GM20431 (cell line): ENCODE measurements around the gene SPC24.

Experiments
- in situ Hi-C: fragments of 300-500 bp; cut with MseI, MboI; formaldehyde crosslinking; loops from one replicate; pipeline ENCODE4 v1.15.0; 2020; ENCODE audit warnings: low sequenced_read_pairs; ENCODE audit not compliant: unreplicated experiment

Gene SPC24

GRCh38 chr19:11155373-11156120 lies at the start of gene SPC24:
SPC24 (minus strand) TSS chr19:11155782; CDS start chr19:11155776, 6 bp downstream.
- in situ Hi-C loops, result no loop called here

- in situ Hi-C loops, result no loop called here
Measured at GRCh38 chr19:11204943-11205349, 49.4 kb upstream of the SPC24 start.

DNA sequence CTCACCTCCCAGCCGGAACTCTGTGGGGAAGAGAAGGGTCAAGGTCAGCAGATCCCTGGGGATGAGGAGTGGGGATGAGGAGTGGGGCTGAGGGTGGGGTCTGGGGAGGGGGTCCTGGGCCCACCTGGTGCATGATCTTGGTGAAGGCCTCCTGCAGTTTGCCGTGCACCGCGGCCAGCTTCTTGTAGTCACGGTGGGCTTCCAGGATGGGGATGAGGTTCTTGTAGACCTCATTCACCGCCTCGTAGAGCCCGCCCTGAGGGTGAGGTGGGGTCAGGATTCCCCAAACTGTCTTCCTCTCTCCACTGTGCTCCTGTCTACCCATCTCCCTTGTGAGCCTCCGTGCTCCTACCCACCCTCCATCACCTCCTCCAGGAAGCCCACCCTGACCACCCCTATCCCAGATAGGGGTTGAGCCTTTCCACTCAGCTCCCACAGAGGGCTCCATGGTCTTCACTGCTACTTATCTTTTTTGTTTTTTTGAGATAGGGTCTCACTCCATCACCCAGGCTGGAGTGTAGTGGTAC lies 48.6 kb upstream of the SPC24 start:
- in situ Hi-C loops, result no loop called here

DNA sequence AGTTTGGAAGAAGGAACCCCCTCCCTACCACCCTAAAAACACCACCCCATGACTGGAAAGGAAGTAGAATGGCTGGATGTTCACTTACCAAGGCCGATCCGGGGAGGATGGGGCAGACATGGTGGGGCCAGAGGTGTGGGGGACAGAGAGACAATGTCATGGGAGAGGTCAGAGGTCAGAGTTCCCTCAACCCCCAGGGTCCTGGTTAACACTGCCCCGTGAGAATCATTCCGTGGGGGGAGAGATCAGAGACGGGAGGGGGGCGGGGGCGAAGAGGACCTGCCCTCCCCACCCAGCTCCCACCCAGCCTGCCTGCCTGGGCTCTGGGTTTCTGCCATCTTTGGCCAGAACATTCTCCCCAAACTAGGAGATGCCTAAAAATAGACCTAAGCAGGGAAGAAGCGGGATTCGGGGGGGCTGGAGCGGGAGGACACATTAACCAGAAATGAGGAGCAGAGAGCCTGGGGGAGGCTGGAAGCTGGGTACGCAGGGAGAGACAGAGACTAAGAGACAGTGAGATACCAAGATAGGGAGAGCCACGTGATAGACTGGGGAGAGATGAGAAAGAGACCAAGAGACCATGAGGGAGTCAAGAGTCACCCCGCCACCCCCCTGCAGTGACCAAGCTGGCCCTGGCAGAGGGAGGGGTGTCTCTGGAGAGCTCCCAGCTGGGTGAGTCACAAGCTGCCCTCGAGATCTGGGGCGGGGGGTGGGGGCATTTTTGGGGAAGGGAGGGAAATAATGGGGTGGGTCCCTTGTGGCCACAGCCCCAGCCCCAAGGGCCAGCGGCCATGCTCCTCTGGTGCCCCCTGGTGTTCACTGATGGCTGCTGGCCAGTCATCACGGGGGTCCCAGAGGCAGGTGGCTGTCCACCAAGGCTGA lies 47.9 kb upstream of the SPC24 start:
- in situ Hi-C loops, result no loop called here

DNA sequence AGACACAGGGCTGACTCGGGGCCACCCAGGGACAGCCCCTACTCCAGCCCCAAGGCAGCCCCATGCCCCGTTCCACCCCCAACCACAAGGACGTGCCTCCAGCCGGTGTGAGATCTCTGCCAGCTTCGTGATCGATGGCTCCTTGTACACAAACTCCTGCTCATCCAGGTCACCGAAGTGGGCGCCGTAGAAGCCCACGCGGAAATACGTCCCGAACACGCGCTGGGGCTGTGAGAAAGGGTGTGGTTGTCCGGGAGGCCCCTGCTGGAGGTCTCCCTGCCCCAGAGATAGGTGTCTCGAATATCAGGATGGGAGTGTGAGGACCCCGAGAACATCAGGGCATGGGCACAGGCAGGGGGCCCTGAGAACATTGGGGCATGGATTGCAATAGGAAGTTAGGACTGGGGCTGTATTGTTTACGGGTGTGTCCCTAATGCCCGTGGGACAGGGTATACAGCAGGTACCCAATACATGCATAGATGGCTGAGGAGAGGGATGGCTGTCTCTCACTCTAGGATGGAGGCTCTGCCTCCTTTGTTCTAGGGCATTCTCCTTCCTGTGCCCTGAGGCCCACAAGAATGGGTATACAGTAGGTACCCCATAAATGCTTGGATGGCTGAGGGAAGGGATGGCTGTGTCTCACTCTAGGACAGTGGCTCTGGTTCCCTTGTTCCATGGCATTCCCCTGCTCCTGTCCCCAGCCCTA lies 47.1 kb upstream of the SPC24 start:
- in situ Hi-C loops, result no loop called here

GRCh38 chr19:11201791-11202190 lies 46.2 kb upstream of the SPC24 start:
- in situ Hi-C loops, result no loop called here

- in situ Hi-C loops, result no loop called here
Measured at GRCh38 chr19:11200931-11201330, 45.3 kb upstream of the SPC24 start.

DNA sequence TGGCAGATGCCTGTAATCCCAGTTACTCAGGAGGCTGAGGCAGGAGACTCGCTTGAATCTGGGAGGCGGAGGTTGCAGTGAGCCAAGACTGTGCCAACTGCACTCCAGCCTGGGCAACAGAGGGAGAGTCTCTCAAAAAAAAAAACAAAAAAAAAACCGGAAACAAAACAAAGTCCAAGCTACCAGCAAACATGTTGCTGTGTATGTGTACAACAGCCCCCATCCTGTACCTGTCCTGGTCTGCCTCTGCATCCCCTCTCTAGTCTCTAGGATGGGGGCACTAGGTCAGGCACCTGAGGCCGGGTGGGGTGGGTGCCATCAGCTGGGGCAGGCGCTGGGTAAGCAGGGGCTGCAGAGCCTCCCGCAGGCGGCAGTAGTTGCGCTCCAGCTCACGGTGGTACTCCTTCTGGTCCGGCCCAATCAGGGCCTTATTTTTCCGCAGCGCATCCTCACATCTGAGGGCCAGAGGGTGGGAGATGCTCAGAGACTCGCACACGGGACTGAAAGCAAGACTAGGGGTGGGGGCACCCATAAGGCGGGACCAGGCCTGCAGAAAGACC lies 44.5 kb upstream of the SPC24 start:
- in situ Hi-C loops, result no loop called here

GRCh38 chr19:11199517-11199916 lies 43.9 kb upstream of the SPC24 start:
- in situ Hi-C loops, result no loop called here

DNA sequence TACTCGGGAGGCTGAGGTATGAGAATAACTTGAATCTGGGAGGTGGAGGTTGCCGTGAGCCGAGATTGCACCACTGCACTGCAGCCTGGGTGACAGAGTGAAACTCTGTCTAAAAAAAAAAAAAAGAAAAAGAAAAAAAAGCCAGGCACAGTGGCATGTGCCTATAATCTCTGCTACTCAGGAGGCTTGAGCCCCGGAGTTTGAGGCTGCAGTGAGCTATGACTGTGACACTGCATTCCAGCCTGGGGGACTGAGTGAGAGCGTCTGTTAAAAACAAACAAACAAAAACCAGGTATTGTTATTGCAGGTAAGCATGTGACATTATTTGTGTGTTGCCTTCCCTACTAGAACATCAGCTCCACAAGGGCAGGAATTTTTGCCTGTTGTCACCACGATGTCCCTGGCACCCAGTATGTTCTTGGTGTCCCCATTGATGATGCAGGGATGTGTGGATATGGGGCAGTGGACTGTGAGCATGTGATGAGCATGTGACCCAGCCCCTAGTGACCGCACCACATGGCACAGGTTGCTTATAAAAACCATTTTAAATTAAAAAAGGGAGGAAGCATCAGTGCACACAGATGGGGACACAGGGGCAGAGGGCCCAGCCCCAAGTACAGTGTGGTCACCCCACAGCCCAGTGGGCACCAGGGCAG lies 43.3 kb upstream of the SPC24 start:
- in situ Hi-C loops, result no loop called here

- in situ Hi-C loops, result no loop called here
Measured at GRCh38 chr19:11198175-11198534, 42.6 kb upstream of the SPC24 start.

GRCh38 chr19:11197291-11198174 lies 42.0 kb upstream of the SPC24 start, which contains the start of gene KANK2:
KANK2 (minus strand) TSS chr19:11197545; CDS start chr19:11194511, 3,034 bp downstream.
- in situ Hi-C loops, result no loop called here

DNA sequence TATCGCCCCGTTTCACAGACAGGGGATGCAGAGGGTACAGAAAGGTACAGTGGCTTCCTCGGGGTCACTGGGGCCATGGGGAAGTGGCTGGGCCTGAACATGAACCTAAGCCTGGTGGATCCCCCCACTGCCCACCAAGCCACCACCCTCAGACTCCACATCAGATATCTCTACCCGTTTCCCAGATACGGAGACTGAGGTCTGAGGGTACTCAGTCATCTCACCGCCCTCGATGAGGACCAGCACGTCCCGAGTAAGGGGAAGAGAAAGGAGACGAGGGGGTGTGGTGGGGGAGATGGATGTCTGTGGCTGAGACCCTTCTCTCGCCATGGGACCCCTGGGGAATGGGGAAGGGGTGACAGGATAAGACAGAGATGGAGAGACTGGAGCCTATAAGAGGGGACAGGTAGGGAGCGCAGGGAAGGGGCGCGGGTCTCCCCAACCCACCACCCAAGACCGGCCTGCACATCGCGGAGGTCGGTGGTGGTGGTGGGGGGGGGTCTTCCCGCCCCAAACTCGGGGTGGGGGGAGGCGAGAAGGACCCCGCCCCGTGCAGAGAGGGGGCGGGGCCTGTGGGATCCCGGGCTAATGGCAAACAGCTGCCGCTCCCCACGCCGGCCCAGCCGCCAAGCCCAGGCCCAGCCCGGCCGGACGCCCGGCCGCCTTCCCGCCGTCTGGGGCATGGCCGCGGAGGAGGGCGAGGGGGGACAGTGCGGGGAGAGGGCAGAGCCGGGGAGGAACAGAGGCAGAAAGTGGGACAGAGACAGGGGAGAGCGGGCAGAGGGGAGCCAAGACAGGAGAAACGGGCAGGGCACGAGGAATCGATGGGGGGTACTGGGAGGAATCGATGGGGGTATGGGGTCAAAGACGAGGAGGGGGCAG lies 41.1 kb upstream of the SPC24 start:
- in situ Hi-C loops, result no loop called here

- in situ Hi-C loops, result no loop called here
Measured at GRCh38 chr19:11195681-11196080, 40.1 kb upstream of the SPC24 start.

GRCh38 chr19:11194656-11195558 lies 39.3 kb upstream of the SPC24 start:
- in situ Hi-C loops, result no loop called here

DNA sequence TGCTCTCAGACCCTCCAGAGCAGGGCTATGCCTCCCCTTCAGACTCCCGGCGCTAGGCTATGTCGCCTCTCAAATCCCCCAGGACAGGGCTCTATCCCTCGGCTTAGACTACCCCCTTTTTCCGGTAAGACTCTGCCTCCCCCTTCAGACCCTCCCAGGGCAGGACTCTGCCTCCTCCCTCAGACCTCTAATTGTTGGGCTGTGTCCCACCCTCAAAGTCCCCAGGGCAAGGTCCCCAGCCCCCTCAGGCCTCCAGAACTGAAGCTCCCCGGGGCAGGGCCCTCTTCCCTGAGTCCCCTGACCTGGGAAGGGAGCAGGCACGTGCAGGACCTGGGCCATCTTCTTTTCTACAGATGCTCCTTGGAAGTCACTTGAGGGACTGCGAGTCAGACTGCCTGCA lies 38.6 kb upstream of the SPC24 start:
- in situ Hi-C loops, result no loop called here
